Activated CD8-positive, alpha-beta memory T cell treated with anti-CD3 and anti-CD28 coated beads for 1 hour (primary cell): Measurements from ENCODE around the gene IQSEC1.

Source experiments
- DNase-seq, 2 donors: peaks; one replicate each; pipeline ENCODE4 v3.0.0-alpha.2; 2020; ENCODE audit warnings: low read depth in 1 of 2; ENCODE audit errors: extremely low read depth in 1 of 2

IQSEC1 gene

GRCh38 chr3:12900885-12901411 is 172.3 kb downstream of the IQSEC1 start:
- no peak for DNase-seq

GRCh38 chr3:12898965-12899755 is 174.1 kb downstream of the IQSEC1 start:
- DNase-seq = no peak

GRCh38 chr3:12898290-12898964 is 174.8 kb downstream of the IQSEC1 start:
- no peak for DNase-seq

GRCh38 chr3:12897381-12898289 is 175.6 kb downstream of the IQSEC1 start:
- DNase-seq = no peak

- no peak for DNase-seq
These were observed 176.9 kb downstream of the IQSEC1 start for GRCh38 chr3:12896063-12896985.

- DNase-seq = no peak
These were observed 177.7 kb downstream of the IQSEC1 start for GRCh38 chr3:12895391-12896062.

- DNase-seq = no peak
These were observed 178.6 kb downstream of the IQSEC1 start for GRCh38 chr3:12894629-12895028.

- DNase-seq = no peak
These were observed 179.4 kb downstream of the IQSEC1 start for GRCh38 chr3:12893852-12894251.

- no peak for DNase-seq
These were observed 180.0 kb downstream of the IQSEC1 start for GRCh38 chr3:12893247-12893646.

- DNase-seq = no peak
These were observed 180.4 kb downstream of the IQSEC1 start for GRCh38 chr3:12892840-12893189.

GRCh38 chr3:12891985-12892839 is 181.0 kb downstream of the IQSEC1 start:
- DNase-seq = no peak

GRCh38 chr3:12891391-12891984 is 181.7 kb downstream of the IQSEC1 start:
- no peak for DNase-seq

- DNase-seq = no peak
These were observed 182.4 kb downstream of the IQSEC1 start for GRCh38 chr3:12890610-12891390.

- no peak for DNase-seq
These were observed 186.5 kb downstream of the IQSEC1 start for GRCh38 chr3:12886736-12887135.

GRCh38 chr3:12886106-12886679 is 187.0 kb downstream of the IQSEC1 start:
- DNase-seq = no peak

GRCh38 chr3:12885583-12885930 is 187.7 kb downstream of the IQSEC1 start:
- DNase-seq = no peak
